ENCODE data around the gene SARS1.
"Not testable (repeated sequence)": the region's sequence is repeated elsewhere in the genome, so short reads cannot be mapped to it uniquely, and the experiment has no call there.

The SARS1 gene, protein sequence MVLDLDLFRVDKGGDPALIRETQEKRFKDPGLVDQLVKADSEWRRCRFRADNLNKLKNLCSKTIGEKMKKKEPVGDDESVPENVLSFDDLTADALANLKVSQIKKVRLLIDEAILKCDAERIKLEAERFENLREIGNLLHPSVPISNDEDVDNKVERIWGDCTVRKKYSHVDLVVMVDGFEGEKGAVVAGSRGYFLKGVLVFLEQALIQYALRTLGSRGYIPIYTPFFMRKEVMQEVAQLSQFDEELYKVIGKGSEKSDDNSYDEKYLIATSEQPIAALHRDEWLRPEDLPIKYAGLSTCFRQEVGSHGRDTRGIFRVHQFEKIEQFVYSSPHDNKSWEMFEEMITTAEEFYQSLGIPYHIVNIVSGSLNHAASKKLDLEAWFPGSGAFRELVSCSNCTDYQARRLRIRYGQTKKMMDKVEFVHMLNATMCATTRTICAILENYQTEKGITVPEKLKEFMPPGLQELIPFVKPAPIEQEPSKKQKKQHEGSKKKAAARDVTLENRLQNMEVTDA

DNA sequence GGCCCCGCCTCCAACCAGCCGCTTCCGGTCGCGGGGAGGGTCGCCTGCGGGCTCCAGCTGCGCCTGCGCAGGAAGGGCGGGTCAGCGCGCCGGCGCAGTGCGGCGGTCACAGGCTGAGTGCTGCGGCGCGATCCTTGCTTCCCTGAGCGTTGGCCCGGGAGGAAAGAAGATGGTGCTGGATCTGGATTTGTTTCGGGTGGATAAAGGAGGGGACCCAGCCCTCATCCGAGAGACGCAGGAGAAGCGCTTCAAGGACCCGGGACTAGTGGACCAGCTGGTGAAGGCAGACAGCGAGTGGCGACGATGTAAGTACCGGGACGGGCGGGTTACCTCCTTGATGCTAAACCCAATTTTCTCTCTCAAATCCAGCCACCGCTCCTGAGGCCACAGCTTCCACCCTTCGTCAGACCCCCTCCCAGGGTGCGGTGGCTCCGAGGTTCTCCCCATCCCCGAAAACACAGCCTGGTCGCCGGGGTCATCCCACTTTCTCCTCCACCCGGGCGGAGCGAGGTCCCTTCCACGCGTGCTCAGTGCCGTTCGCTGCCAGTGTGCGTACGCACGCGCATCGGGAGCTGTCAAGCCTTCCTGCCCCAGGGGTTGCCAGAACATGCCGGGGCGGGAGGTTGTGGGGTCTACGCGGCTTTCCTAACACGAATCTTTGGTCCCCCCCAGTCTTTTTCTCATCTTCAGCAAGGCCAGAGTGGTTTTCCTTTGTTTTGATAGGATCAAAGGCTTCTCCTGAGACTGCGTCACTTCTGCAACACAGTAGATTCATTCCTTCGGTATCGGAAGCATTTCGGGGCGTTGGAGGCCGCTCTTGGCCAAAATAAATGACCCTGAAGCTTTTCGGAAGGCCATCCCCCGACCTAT is at the start of gene SARS1:
SARS1 (plus strand) TSS at position 95 of the 870 bp plus-strand sequence; CDS start at position 170, 75 bp downstream.
- DNase-seq: peak; percentile 82

DNA sequence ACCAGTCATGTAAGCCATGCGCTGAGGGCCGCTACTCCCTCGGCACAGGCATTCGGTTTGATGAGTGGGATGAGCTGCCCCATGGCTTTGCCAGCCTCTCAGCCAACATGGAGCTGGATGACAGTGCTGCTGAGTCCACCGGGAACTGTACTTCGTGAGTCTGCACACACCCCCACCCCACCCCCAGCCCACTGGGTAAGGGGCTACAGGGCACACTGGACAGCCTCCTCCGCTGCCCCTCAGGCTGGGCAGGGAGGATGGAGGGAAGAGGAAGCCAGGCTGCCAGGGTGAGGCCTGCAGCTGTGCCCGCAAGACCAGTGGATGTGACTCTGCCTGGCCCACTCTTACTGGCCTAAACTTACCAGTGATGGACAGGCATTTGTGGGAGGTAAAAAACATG is 49.2 kb upstream of the SARS1 start:
- no peak for DNase-seq

DNA sequence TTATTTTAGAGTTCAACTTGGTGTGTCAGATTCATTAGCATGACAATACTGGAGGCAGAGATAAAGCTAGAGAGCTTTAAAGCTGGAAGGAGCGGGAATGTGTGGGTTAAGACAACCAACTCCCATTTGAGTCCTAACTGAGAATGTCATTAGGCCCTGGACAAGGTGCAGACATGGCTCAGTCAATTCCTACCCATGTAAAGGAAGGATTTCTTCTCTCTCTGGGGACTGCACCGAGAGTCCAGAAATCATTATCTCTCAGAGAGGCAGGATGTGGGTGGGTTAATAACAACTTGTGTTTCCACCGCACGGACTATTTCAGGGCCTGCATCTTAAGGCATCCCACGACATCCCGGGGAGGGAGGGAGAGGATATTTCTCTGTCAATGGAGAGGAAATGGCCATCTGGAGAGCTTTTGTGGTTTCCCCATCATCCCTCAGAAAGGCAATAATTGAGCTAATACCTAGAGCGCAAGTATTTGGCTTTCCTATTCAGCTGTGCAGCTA is 46.7 kb upstream of the SARS1 start:
- no peak for DNase-seq

DNA sequence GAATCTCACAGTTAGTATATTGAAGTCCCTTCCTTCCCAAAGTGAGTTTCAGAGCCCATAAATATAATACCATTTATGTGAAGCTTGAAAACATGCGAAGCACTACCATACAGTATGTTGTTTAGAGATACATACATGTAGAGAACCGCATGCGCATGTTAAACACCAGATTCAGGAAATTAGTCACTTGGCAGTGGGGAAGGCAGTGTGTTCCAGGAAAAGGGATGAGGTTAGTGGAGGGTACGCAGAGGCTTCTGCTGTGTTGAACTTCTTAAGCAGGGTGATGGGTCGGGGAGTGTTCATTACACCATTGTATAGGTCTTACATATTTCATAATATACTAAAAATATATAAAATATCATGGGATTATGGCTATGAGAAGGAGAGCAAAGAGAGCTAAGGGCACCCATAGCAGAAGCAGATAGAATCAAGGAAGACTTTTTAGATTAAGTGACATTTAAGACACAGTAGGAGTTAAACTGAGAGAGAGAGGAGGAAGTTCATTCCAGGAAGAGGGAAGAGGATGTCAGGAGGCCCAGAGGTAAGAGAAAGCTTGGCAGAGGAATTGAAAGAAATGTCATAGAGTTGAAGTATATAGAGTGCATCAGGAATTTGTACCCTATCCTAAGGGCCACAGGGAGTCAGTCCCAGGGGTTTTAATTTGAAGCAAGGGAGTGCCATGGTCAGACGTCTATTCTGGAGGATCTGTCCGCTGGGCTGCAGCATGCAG is 43.5 kb upstream of the SARS1 start:
- DNase-seq: no peak

DNA sequence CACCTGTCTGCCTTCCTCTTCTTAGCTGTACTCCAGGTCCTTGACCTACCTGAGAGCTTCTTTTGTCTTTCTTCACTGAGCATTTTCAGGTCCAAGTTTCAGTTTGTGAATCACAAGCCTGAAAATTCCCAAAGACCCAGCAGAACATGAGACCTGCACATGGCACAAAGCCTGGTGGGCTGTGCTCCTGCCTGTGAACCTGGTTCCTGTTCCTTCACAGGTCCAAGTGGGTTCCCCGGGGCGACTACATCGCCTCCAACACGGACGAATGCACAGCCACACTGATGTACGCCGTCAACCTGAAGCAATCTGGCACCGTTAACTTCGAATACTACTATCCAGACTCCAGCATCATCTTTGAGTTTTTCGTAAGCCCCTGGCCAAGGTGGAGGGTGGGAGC is 42.1 kb upstream of the SARS1 start:
- DNase-seq: no peak

DNA sequence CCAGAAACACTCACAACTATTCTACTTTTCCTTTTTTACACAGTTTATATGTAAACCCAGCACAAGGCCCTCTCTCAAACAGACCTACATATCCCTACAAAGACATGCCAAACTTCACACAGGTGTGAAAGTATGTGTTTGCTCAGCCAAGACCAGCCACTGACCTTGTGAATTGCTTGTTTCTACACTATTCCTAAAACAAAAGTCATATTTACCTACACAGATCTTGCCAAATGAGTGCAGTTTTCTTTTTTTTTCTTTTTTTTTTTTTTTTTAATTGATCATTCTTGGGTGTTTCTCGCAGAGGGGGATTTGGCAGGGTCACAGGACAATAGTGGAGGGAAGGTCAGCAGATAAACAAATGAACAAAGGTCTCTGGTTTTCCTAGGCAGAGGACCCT is 37.4 kb upstream of the SARS1 start:
- not testable (repeated sequence) for DNase-seq

DNA sequence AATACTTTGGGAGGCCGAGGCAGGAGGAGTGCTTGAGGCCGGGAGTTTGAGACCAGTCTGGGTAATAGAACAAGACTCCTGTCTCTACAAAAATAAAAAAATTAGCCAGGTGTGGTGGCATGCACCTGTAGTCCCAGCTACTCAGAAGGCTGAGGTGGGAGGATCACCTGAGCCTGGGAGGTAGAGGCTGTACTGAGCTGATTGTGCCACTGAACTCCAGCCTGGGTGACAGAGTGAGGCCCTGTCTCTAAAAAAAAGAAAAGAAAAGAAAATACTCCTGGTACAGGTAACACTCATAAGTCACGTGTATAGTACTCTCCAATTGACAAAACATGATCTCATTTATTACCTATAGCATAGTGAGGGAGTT is 33.0 kb upstream of the SARS1 start:
- not testable (repeated sequence) for DNase-seq

DNA sequence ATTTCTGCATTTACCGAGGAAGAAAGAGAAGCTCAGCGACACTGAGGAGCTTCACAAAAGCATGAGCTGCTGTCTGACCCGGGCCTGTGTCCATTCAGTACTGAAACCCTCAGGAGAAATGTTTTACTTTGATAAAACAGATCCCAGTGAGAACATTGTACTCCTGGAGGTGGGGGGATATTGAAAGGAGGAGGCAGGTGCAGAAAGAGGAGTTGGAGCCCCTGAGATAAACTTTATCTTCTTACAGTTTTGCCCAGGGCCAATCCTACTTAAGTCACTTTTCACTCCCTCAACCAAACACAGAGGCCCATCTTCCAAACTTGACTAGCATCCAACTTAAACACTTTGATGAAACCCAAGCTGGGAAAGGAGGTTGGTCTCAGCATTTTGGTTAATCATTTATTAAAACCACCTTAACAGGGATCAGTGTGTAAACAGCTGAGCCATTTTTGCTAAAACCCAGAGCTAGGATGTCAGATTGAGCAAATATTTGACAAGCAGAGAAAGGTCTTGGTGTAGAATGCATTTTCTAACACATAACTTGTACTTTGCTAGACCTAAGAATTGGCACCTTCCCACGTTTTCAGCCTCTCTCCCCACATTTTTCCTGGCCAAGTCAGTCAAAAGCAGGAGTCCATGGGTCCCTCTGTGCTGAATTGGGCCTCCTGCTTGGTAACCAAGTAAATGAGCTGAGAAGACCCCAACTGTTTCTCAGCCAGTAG is 32.5 kb upstream of the SARS1 start:
- no peak for DNase-seq

DNA sequence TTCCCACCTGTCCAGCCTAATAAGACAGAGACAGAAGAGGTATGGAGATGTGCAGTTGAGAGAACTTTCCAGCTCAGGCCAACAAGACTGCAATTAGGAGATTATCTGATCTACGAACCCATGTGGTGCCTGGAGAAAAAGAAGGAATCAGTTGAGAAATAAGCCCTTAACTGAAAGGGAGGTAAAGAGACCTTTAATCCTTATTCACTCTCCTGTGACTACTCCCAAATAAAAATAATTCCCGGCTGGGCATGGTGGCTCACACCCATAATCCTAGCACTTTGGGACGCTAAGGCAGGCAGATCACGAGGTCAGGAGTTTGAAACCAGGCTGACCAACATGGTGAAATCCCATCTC is 31.9 kb upstream of the SARS1 start:
- DNase-seq: no peak

DNA sequence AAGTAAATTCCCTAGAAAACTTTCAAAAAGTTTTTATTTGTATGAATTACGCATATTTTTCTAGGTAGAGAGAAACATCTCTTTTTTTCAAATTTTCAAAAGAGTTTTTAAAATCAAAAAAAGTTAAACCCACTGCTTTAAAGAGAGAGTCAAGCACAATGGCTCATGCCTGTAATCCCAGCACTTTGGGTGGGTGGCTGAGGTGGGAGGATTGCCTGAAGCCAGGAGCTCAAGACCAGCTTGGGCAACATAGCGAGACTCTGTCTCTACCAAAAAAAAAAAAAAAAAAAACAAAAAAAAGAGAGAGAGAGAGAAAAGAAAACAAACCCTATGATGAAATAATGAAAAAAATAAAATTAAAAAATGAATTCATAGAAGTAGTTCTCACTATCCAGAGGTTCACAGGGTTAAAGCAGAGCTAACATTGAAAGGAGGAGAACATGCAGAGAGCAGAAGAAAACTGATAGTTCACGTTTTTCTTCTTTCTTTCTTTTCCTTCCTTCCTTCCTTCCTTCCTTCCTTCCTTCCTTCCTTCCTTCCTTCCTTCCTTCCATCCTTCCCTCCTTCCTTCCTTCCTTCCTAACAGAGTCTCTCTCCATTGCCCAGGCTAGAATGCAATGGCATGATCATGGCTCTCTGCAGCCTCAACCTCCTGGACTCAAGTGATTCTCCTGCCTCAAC is 30.5 kb upstream of the SARS1 start:
- no peak for DNase-seq

DNA sequence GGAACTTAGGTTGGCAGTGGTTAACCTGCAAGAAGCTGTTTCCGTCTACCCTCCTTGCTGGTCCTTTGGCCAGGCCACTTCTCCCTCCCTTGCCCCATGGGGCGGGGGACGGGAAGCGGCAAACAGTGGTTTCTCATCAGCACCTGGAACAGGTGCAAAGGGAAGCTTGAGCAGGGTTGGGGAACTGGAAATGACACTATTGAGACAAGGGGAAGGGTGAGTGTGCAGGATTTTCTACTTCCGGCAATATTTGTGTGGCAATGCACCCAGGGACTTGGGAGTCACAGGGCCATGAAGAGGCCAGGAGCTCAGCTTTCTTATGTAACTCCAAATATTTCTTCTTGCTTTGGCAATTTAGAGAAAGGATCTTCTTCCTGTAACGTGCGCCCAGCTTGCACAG is 29.0 kb upstream of the SARS1 start:
- no peak for DNase-seq

DNA sequence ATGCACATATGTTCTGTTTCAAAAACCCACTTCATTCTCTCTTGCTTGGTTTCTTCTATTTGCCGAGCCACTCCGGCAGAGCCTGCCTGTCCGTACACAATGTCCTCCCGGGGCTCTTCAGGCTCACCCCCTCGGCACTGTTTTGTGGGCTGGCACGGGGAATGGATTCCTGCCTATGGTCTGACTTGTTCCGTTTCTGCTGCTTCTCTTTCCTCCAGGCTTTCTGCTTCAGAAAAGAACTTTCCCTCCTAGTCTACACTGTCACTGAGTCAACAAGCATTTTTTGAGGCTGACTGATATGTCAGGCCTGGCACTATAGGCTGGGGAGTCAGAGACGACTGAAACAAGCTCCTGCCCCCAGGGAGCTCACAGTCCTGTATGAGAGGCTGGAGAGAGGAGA is 28.4 kb upstream of the SARS1 start:
- no peak for DNase-seq

DNA sequence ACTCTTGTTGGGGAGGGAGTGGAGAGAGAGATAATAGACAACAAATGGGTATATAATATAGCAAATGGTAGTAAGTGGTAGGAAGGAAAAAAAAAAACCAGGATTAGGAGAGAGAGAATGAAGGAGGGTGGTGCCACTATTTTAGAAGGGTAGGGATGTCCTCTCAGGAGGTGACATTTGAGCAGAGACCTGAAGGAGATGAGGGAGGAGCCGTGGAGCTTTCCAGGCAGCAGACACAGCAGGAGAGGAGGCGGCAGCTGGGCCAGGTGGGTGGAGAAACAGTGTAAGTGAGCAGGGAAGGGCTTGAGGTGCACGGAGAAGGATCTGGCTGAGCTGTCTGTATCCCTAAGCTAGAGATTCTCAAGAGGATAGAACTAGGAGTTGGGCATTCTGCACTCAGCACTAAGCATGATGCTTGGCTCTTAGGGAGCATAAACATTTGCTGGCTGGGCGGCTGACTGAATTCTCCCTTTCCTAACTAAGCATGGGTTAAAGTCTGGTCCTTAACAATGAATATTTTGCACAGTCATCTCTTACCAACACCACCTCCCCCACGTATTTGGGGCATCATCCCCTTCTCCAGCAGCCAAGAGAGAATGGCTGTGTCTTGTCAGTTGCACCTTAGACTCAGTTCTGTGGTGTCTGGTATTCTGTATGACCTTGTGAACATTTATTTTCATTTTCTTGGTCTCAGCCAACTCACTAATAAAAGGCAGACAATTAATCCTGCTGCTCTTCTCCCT is 27.6 kb upstream of the SARS1 start:
- DNase-seq: peak; percentile 43

DNA sequence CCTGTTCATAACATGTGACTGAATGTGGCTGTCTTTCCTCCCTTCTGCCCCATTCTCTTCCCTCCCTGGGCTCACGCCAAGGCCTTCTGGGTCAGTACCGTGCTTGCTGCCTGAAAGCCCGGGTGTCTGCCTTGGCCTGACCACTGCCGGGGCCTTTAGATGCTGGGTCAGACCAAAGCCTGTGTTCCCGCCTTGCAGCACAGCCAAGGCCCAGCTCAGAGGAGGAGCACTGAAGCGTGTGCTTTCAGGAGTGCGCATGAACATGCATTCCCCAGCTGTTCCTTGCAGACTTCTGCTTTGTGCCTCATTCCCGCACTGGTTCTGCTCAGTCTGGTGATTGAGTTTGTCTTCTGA is 27.0 kb upstream of the SARS1 start:
- DNase-seq: peak; percentile 48

DNA sequence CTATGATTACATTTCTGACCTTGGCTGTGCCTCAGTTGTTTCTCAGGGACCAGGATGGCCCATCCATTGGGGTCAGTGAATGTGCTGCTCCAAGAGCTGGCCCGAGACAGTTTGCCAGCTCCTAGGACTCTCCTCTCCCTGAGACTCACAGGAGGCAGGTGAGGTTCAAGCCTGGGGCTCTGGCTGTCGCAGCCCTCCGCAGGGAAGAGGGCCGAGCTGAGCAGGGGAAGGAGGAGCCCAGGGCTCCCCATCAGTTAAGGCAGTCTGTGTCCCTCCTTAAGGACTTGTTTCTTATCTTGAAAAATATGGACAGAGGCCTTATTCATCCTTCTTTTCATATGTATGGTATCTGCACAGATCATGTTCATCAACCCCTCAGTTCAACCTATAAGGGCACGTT is 26.6 kb upstream of the SARS1 start:
- no peak for DNase-seq

DNA sequence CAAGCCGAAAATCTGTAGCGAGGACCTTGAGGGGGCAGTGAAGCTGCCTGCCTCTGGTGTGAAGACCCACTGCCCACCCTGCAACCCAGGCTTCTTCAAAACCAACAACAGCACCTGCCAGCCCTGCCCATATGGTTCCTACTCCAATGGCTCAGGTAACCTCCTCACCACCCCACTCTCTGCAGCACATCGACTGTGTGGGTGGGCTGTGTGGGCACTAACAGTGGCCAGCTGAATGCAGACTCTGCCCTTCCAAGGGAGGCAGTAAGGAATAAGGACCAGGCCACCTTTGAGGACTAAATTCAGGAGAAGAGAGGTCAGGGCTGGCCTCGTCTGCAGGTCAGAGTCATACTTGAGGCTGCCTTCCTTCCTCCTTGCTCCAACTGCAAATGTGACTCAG is 25.5 kb upstream of the SARS1 start:
- DNase-seq: no peak

DNA sequence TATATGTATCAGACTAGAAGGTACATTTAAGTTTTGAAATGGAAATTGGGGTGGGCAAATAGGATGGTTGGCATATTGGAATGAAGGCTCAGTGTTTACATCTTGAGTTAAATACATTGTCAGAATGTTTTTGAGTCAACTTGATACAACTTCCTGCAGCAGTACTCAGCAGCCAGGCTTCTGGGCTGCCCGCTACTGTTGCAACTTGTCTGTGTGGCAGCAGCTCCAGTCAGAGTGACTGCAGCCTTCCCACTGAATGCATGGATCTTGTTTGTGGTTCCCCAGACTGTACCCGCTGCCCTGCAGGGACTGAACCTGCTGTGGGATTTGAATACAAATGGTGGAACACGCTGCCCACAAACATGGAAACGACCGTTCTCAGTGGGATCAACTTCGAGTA is 24.9 kb upstream of the SARS1 start:
- no peak for DNase-seq

DNA sequence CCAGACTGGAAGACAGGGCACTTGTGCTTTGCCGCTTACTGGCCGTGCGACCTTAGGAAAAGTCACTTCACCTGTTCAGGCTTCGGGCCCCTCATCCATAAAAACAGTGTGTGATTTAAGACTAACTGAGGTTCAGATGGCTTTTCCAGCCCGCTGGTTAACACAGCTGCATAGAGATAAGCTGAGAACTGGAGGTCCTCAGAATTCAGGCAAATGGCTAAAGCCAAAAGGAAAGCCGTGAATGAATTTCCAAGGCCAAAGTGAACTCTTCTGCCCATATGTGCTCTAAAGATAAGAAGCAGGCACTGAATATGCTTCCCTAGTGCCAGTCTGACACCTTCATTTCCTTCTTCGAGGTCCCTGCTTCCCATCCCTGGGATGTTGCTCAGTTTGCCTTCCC is 23.5 kb upstream of the SARS1 start:
- DNase-seq: no peak

DNA sequence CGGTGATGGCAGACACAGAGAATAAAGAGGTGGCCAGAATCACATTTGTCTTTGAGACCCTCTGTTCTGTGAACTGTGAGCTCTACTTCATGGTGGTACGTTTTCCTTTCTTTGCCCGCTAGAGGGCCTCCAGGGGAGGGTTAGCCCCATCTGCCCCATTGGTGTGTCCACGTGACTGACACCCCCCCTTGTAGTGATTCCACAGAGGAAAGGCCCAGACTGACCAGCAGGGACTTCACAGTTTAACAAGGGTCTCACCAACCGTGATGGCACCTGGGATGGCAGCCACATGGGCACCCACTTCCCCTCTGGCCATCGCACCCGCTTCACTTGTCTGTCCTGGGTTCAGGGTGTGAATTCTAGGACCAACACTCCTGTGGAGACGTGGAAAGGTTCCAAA is 22.3 kb upstream of the SARS1 start:
- no peak for DNase-seq

DNA sequence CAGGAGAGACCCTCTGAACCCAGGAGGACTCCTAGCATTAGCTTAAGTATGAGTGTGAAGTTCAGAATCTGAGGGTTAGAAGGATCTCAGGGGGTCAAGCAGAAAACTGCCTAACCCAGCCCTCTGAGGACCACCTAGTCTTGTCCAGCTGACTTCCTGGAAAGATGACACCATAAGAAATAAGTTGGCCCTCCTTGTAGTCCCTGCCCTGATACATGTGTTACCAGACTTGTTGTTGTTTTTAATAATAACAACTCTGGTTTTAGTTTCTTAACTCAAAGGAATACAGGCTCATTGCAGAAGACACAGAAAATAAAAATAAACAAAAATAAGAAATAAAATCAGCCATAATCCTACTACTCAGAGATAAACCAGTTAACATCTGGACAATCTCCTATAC is 21.8 kb upstream of the SARS1 start:
- no peak for DNase-seq

DNA sequence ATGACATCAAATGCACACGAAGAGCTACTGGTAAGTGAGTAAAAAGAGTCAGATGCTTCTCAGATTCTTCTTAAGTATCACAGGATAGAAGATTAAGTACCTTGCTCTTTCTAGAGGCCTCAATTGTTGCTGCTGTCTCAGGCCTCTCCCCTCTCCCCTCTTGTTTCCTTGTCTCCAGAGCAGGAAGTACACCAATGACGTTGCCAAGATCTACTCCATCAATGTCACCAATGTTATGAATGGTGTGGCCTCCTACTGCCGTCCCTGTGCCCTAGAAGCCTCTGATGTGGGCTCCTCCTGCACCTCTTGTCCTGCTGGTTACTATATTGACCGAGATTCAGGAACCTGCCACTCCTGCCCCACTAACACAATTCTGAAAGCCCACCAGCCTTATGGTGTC is 21.3 kb upstream of the SARS1 start:
- no peak for DNase-seq
